ENCODE data around the gene F2RL1.
A peak's percentile ranks its signal among the peaks of the same experiment; 100 is the strongest.
"Not testable (repeated sequence)": the region's sequence is repeated elsewhere in the genome, so short reads cannot be mapped to it uniquely, and the experiment has no call there.

Gene F2RL1, protein sequence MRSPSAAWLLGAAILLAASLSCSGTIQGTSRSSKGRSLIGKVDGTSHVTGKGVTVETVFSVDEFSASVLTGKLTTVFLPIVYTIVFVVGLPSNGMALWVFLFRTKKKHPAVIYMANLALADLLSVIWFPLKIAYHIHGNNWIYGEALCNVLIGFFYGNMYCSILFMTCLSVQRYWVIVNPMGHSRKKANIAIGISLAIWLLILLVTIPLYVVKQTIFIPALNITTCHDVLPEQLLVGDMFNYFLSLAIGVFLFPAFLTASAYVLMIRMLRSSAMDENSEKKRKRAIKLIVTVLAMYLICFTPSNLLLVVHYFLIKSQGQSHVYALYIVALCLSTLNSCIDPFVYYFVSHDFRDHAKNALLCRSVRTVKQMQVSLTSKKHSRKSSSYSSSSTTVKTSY

DNA sequence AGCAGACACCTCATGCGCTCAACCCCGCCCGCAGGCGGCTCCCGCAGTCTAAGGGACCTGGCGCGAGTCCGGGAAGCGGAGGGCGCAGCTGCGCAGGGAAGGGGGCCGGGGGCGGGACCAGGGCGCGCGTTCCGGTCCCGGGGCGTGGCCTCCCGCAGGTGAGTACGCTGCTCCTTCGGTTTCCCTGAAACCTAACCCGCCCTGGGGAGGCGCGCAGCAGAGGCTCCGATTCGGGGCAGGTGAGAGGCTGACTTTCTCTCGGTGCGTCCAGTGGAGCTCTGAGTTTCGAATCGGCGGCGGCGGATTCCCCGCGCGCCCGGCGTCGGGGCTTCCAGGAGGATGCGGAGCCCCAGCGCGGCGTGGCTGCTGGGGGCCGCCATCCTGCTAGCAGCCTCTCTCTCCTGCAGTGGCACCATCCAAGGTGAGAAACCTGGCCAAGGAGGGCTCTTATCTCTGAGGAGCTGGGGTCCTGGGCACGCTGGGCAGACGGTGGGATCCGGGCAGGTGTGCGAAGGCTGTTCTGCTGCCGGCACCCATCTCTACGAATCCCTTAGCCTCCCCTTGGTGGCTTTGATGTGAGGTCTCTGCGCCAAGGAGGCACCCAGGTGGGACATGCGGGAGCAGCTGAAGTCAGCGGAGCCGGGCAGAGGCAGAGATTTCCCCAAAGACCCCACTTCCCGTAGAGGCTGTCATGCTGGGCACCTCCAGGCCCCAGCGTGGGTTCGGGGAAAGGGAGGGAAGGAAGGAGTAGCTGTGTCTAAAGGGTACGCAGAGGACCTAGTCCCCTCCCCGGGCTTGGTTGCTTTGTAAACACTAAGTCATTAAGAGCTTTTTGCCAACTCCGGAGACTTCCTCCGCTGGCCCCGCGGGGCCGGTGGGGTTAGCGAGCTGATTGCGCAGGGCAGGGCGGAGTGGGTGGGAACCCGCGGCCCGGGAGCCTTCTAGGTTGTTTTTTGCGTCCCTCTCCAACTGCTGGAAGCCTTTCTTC, at the start of gene F2RL1:
TSS of gene F2RL1 (plus strand) at position 187 of the 988 bp plus-strand sequence. CDS start at position 340, 153 bp downstream.
- peak; percentile 77 for DNase-seq (ENCODE audit: low spot score)

GRCh38 chr5:76771041-76771440, 47.8 kb upstream of the F2RL1 start:
- not testable (repeated sequence) for DNase-seq (ENCODE audit: low spot score)

GRCh38 chr5:76771705-76772405, 47.0 kb upstream of the F2RL1 start:
- no peak for DNase-seq (ENCODE audit: low spot score)

GRCh38 chr5:76775921-76776320, 42.9 kb upstream of the F2RL1 start:
- DNase-seq (ENCODE audit: low spot score): no peak

GRCh38 chr5:76776391-76776790, 42.4 kb upstream of the F2RL1 start:
- DNase-seq (ENCODE audit: low spot score): no peak

DNA sequence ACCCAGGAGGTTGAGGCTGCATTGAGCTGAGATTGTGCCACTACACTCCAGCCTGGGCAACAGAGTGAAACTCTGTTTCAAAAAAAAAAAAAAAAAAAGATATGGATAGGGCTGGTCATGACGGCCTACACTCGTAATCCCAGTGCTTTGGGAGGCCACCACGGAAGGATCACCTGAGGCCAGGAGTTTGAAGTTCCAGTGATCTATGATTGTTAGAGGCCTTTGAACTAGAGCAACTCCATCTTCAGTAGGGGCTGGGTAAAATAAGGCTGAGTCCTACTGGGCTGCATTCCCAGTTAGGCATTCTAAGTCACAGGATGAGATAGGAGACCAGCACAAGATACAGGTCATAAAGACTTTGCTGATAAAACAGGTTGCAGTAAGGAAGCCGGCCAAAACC, 38.2 kb upstream of the F2RL1 start:
- DNase-seq (ENCODE audit: low spot score): not testable (repeated sequence)

DNA sequence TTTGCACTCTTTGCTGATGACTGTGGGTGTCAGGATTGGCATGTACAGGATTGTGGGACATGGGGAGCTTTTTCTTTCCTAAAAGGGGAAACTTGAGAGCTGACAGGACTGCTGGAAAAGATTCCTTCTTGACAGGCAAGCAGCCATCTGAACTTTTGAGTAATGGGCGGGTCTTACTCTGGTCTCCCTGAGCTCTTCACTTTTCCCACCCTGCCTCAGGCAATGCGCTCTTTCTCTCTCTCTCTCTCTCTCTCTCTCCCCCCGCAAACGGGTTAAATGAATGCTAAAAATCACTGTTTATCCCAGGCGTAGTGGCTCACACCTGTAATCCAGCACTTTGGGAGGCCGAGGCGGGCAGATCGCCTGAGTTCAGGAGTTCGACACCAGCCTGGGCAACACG, 37.1 kb upstream of the F2RL1 start:
- DNase-seq (ENCODE audit: low spot score): no peak

DNA sequence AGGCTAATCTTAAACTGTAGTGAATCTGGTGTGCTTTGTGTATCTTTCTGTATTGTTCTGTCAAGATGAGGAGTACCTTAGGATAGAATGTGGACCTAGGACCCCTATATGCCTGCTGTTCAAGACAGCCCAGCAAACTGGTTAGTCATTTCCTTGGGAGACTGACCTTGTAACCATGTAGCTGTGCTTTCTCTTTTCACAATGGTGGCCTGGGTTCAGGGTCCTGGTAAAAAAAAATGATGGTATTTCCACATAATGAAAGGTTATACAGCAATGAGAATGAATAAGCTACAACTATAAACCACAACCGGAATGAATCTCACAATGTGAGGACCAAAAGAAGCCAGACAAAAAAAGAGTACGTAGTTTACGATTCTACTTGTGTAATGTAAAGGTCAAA, 36.4 kb upstream of the F2RL1 start:
- DNase-seq (ENCODE audit: low spot score): no peak

GRCh38 chr5:76787237-76787636, 31.6 kb upstream of the F2RL1 start:
- no peak for DNase-seq (ENCODE audit: low spot score)

GRCh38 chr5:76788362-76788761, 30.5 kb upstream of the F2RL1 start:
- no peak for DNase-seq (ENCODE audit: low spot score)

- not testable (repeated sequence) for DNase-seq (ENCODE audit: low spot score)
These were observed 29.6 kb upstream of the F2RL1 start for GRCh38 chr5:76789275-76789674.

DNA sequence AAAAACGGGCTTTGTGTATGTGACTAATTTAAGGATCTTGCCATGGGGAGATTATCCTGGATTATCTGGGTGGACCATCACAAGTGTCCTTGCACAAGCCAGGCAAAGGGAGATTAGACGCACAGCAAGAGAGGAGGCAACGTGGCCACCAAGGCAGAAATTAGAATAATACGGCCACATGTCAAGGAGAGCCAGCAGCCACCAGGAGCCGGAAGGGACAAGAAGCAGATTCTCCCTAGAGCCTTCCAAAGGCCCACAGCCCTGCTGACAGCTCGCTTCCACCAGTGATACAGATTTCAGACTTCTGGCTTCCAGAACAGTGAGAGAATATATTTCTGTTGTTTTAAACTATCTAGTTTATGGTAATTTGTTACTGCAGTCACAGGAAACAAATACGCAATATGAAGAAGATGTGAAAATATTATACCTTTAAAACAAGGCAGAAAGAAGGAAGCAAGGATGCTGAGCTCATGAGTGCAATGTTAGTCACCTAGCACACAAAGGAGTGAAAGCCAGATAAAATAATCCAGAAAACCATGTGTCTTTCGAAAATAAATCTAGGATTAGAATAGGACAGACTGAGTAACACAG, 28.7 kb upstream of the F2RL1 start:
- no peak for DNase-seq (ENCODE audit: low spot score)

- peak; percentile 76 for DNase-seq (ENCODE audit: low spot score)
These were observed 28.1 kb upstream of the F2RL1 start for GRCh38 chr5:76790632-76791290.

- DNase-seq (ENCODE audit: low spot score): no peak
These were observed 27.4 kb upstream of the F2RL1 start for GRCh38 chr5:76791461-76791860.

DNA sequence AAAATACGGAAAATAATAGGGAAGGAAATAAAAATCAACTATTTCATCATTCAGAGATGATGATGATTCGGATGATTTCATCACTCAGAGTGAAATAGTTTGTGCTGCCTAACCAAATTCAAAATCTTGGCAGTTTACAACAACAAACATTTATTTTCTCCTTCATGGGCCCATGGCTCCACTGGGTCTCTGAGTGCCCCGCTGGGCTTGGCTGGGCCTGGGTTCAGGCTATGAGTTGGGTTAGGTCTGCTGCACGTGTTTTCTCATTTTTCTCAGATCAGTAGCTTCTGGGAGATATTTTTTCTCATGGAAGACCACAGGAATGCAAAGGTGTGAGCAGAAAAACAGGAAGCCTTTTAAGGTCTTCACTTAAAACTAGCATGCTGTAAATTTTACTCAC, 24.0 kb upstream of the F2RL1 start:
- no peak for DNase-seq (ENCODE audit: low spot score)

DNA sequence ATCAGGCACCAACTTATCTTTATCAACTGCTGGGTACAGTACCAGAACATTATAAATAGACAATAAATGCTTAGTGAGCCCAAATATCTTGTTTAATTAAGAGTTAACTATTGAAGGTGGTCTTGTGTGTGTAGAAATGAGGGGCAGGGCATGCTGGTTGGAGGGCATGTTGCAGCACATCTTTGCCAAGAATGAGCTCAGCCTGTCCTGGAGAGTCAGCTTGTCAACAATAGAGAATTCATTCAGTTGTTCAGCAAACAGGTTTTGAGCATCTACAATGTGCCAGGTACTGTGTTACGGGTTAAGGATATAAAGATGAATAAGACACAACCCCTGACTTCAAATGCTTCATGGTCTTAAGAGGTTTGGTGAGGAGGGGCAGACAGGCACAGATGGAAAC, 19.2 kb upstream of the F2RL1 start:
- no peak for DNase-seq (ENCODE audit: low spot score)

DNA sequence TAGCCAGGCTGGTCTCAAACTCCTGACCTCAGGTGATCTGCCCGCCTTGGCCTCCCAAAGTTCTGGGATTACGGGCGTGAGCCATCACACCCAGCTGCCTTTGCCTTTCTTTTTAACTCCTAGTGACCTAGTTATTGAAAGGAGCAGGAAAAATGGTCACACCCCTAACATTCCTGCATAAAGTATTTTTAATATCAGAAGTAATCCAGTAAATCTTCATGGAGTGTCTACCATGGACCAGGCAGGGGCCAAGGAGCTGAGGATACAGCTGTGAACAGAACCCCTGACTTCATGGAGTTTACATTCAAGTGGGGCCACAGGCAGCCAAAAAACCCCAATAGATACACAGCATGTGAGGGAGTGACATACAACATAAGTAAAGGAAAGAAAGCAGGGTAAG, 18.3 kb upstream of the F2RL1 start:
- DNase-seq (ENCODE audit: low spot score): no peak

DNA sequence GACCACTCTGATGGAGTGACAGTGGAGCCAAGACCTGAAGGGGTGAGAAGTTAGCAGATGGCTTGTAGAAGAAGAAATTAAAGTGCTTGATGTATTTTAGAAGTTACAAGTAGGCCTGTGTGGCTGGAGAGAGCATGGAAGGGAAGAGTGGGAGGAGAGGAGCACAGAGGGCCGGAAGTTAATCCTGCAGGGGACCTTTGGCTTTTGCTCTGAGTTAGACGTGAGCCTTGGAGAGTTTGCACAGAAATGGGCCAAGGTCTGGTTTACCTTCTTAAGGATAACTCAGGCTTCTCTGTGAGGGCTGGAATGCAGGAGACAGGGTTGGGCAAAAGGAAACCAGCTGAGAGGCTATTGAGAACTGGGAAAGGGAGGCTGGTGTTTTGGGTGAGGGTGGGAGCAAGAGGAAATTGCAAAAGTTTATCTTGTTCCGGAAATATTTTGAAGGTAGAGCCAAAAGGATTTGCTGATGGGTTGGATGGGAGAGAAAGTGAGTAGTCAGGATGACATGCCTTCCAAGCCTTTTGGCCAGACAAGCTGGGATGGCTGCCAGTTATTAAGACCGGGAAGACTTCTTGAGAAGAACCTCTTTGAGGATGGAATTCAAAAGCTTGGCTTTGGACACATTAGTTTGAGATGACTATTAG, 17.5 kb upstream of the F2RL1 start:
- peak; percentile 76 for DNase-seq (ENCODE audit: low spot score)

- DNase-seq (ENCODE audit: low spot score): no peak
These were observed 17.0 kb upstream of the F2RL1 start for GRCh38 chr5:76801803-76802195.

- DNase-seq (ENCODE audit: low spot score): no peak
These were observed 14.6 kb upstream of the F2RL1 start for GRCh38 chr5:76804266-76804665.

All from GM03348 (cell line).